AG09309 (cell line): ENCODE data around the gene RAB3B.
"Not testable (repeated sequence)": the region's sequence is repeated elsewhere in the genome, so short reads cannot be mapped to it uniquely, and the experiment has no call there.

Experiments
- DNase-seq: peaks from one replicate; pipeline ENCODE4 v3.0.0-alpha.2; 2010; ENCODE audit warnings: low read depth
- H3K4me3 ChIP-seq: 2 replicates; pipeline ENCODE4 v1.5.1; 2011; ENCODE audit warnings: mild to moderate bottlenecking, low read depth, low read length, moderate library complexity; ENCODE audit not compliant: control insufficient read depth
- CTCF ChIP-seq: IDR thresholded peaks from 2 replicates; pipeline ENCODE4 v1.5.1; 2011; ENCODE audit warnings: mild to moderate bottlenecking, low read depth, low read length, inconsistent platforms; ENCODE audit not compliant: insufficient read depth, control insufficient read depth; ENCODE audit errors: missing control alignments

The RAB3B gene

GRCh38 chr1:51969038-51969705, 21.3 kb downstream of the RAB3B start:
- no peak for TF ChIP-seq CTCF
- peak; percentile 88 for DNase-seq
- H3K4me3 ChIP-seq: no peak overlapping the region

GRCh38 chr1:51968632-51969031, 21.9 kb downstream of the RAB3B start:
- no peak for TF ChIP-seq CTCF
- no peak for DNase-seq

GRCh38 chr1:51967213-51967791, 23.2 kb downstream of the RAB3B start:
- H3K4me3 ChIP-seq, DNase-seq: not testable (repeated sequence)

More at GRCh38 chr1:51968632-51969031, 21.9 kb downstream of the RAB3B start:
- H3K4me3 ChIP-seq: no peak overlapping the region

GRCh38 chr1:51966559-51966958, 23.9 kb downstream of the RAB3B start:
- DNase-seq: no peak
- TF ChIP-seq CTCF: no peak
- H3K4me3 ChIP-seq: no peak overlapping the region

- no peak for DNase-seq
- TF ChIP-seq CTCF: no peak
- no peak overlapping the region for H3K4me3 ChIP-seq
Measured at GRCh38 chr1:51964309-51964696, 26.2 kb downstream of the RAB3B start.

GRCh38 chr1:51963592-51964308, 26.8 kb downstream of the RAB3B start:
- no peak for DNase-seq
- no peak overlapping the region for H3K4me3 ChIP-seq
- TF ChIP-seq CTCF: no peak
